ES-I3 (cell line): Measurements from ENCODE around the gene RHOD.
A peak's percentile ranks its signal among the peaks of the same experiment; 100 is the strongest.

Source experiments
- H3K36me3 ChIP-seq: 2 replicates; pipeline ENCODE4 v1.6.1; 2013; ENCODE audit warnings: mild to moderate bottlenecking, low read length, control low read depth, moderate library complexity; ENCODE audit not compliant: insufficient read depth
- H3K4me1 ChIP-seq: 2 replicates; pipeline ENCODE4 v1.6.1; 2013; ENCODE audit warnings: mild to moderate bottlenecking, control low read depth, low read length; ENCODE audit not compliant: insufficient read depth
- H3K9ac ChIP-seq: 2 replicates; pipeline ENCODE4 v1.6.1; 2013; ENCODE audit warnings: low read depth, mild to moderate bottlenecking, low read length, moderate library complexity
- H3K9me3 ChIP-seq: 2 replicates; pipeline ENCODE4 v1.6.1; 2013; ENCODE audit warnings: mild to moderate bottlenecking, low read length, moderate library complexity; ENCODE audit not compliant: control insufficient read depth, insufficient read depth

The RHOD gene

DNA sequence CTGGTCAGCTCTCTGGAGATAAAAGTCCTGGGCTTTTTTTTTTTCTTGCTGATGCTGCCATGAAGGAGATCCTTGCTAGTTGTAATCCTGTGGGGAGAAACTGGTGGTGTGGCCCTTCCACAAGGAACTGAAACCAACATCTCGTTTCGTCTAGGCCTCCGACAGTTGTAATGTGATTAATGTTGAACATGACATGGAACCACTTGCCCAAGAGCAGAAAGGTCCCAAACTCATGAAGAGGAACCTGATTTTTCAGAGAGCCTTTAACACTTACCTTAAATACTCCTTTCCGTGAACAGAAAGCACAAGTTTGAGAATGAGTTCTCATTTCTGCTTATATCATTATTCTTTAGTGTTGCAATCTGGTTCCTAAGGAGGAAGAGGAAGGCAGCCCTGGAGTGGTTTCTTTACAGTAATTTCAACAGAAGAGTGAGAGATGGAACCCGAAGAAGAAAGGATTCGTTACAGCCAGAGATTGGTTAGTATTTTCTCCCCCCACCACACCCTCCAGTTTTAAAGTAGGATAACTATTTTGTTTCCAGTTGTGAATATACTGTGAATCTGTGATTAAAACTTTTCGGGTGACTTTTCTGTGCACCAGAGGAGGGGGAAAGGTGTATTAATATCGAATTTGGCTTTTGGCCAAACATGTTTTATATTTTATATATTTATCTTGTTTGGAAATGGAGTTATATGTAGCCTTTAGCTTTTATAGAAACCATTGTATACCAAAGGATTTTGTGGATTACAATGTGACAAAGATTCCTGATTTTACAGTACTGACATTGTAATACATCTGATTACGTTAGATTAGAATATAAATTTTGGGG lies 64.4 kb downstream of the RHOD start:
- Histone ChIP-seq H3K36me3 (no peaks in the 10 kb centered on the region), H3K9me3 (no peaks in the 10 kb centered on the region), H3K9ac (peak overlapping the region; percentile 99), H3K4me1 (peaks cover 8% of the 10 kb centered on the region; the same call in 1 of the 2 replicates)
